Bone marrow (tissue), 2 donors: ENCODE data around the gene PAX3.

Source experiments
- DNase-seq, 2 donors: peaks; one replicate each; lab custom pipeline; 2025; lab: John Stamatoyannopoulos, UW

Gene PAX3

DNA sequence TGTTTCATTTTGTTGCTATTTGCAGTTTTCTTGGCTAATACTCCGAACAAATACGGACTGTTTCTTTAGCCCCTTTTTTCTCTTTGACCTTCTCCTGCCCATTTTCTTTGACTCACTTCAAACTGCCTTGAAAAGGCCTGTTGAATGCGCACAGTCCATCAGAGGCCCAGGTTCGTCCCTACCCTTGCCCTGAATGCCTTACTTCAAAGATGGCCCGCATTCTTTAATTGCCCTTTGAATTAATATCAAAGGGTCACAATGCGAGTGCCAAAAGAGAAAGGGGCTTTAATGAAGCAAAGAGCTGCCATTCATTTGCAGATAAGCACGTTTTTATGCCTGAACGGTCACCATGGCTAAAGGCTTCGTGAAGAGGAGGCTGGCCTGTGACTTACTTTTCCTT lies 29.7 kb downstream of the PAX3 start:
- DNase-seq = no peak

DNA sequence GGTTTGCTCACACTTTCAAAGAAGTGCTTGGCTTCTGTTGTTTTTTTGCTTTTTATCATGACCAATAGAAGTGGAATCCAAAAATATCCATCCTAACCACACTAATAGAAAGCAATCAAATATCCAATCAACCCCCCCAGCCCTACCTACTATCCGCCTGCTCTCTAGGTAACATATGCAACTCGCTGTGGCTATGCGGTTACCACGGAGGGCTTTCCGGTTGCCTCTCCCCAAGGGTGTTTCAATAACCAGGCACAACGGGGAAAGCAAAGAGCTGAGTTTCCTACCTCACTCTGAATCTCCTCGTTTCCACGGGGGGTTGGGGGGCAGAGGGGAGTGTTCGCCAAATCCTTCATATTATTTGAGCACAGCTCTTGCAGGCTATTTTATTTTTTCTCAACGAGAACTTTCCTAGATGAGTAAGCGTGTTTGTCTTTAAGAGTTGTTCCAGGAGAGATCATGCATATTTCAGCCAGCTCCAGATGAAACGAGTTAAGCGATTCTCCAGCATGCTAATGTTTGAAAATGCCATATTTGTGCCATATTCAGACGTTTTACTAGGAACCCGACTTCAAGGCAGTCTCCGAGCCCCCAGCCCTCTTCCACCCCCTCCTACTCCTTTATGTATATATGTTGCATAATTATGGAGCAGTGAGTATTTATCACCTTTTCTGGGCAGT lies 30.3 kb downstream of the PAX3 start:
- no peak for DNase-seq

DNA sequence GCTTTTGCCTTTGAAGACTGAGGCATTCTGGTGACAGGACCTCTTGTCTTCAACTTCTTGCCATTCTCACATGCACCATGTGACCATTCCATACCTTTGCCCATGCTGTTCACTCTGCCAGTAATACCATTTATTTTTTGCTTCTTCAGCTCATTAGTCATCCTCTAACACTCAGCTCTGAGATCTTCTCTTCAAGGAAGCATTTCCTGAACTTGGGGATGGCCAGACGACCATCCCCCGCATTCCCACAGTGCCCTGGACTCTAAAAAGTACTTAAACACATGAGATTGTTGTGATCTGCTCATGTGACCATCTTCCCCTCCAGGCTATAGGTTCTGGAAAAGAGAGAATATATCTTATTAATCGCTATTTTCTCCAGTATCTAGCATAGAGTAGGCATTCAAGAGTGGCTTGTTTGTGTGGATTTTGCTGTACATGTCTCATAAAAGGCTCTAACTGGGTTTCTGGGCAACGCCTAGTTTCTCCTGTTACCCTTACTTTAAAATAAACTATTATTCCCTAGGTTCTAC lies 33.9 kb downstream of the PAX3 start:
- DNase-seq = no peak

DNA sequence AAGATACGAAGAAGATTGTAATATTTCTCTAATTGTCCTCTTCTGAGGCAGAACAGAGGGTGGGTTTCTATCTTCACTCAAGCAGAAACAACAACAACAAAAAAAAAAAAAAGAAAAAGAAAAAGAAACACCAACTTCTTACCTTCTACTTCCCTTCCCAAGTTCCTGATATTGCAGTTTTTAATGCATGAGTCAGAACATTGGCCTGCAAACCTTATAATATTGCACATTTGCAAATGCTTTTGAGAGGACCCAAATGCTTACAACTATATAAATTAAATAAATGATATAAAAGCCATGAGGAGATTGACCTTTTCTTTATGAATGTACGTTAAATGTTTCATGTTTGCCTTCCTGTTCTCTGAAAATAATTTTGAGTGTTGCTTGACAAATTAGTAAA lies 37.3 kb downstream of the PAX3 start:
- DNase-seq = no peak

DNA sequence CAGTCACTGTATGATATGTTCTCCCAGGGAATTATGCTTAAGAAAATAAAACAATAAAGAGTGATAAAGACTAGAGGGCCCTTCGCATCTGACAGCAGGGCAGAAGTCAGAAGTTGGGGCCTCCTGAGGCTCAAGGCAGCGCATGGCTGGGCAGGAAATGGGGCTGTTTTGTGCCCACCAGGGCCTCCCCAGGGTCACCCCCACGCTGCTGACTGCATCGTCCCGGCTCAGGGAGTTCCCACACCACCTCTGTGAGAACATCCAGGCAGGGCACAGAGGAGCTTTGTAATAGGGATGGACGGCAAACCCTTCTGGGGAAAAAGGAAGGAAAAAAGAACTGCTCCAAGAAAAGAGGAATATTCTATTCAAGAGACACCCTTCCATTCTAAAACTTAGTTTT lies 41.2 kb downstream of the PAX3 start:
- DNase-seq = no peak

DNA sequence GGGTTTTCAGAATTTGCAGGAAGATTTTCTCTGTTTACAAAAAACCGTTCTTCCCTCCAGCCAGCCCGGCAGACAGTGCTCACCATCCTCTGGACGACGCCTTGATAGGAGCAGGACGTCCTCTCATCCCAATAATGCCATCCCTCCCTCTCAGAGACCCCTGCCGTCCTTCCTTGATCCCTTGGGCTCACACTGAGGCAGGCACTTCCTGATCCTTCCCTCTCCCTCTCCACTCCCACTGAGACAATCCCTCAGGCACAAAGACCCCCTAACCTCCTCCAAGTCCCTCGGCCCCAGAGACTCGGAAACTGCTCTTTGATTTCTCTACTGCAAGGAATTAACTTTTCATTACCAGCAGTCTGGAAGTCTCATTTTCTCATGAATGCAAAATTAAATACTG lies 42.5 kb downstream of the PAX3 start:
- no peak for DNase-seq

DNA sequence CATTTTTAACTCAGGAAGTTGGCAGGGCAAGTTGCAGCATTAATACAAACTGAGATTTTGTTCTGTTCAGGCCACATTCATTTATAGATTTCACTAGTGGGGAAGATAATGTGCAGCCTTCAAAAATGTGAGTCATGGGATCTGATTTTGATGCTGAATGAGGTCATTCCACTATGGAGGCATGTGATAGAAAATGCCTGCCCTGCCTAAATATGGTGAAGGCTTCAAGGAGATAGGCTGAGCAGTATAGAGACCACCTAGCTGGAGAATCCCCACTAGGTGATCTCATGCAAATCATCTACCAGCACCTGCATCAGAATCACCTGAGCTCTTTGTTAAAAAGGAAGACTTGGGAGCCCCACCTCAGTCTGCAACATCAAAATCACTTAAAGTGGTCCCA lies 43.7 kb downstream of the PAX3 start:
- no peak for DNase-seq

DNA sequence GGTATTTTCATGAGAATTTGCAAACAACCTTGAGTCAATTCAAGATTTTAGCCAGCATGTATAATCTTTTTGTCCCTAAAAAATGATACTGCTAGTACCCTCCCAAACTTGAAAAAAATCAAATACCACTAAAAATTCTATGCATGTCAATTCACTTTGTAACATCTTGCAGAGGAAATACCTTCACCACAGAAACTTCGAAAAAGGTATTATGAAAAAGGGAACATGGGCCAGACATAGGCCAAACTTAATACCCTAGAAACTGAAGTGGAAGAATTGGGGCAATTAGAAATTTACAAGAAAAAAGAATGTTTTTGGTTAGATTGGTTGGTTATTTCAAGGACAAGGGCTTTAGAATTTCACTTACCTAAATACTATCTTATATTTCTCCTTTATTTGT lies 48.5 kb downstream of the PAX3 start:
- no peak for DNase-seq

DNA sequence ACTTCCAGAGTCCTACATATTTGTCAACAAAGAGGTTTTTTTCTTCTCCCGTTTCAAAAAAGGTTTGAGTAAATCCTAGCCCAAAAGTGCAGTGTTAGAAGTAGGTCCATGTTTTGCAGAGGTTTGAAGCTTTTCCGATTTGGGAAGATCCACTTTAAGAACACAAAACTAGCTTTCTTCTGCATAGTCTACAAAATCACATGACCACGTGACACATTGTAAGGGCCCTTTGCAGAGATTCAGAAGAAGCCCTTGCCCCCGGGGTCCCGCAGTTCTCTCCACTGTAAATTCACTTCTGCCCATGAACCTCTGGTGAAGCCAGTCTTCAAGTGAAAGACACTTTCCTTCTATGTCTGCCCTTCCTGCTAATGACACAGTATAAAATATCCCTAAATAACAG lies 49.4 kb downstream of the PAX3 start:
- DNase-seq = no peak

DNA sequence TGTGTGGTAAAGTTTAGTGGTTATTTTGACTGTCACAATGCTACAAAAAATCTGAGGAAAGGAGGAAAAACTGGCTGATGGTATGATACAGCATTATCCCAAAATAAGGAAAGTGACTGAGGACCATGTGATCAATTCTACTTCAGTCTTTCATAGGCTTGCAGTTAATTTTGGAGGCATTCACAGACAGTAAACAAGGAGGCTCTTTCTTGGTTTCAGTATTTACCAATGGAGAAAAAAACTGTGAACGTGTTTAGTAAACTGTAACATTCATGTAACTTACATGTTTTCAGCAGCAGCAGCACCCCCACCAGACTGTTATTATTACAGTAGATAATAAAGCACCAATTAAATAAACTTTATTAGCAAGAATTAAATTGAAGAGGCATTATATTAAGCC lies 50.0 kb downstream of the PAX3 start:
- DNase-seq = no peak

DNA sequence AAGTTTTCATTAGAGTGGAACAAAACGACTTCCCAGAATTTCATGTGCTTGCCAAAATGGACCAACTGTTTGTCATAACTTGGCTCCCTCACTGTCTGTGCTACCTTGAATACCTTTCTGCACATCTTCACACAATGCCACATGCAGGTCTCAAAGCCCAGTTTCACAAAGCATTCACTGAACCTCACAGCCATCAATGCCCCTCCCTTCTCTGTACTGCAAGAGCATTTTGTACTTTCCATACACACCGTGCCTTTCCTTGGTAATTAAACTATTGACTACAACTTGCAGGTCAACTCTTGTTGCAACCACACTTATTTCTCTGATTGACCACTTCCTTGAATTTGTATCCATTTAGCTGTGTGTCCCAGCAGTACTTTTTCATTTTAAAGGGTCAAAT lies 50.5 kb downstream of the PAX3 start:
- DNase-seq = no peak

DNA sequence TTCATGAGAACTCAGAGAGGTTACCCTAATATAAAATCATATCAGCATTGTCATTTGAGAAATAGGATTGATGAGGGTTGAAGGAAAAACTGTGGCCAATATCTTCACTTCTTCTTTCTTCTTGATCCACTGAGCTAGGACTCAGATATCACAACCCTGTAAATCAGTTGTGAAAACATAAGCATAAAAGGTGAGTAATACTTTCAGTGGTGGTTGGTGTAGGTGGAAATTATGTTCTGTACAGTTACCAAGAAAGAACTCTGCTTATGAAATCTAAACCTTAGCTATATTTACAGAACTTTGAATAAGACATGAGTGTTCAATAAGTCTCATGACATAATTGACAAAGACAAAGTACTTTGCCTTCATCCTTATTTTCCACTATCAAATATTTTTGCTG lies 56.3 kb downstream of the PAX3 start:
- no peak for DNase-seq

DNA sequence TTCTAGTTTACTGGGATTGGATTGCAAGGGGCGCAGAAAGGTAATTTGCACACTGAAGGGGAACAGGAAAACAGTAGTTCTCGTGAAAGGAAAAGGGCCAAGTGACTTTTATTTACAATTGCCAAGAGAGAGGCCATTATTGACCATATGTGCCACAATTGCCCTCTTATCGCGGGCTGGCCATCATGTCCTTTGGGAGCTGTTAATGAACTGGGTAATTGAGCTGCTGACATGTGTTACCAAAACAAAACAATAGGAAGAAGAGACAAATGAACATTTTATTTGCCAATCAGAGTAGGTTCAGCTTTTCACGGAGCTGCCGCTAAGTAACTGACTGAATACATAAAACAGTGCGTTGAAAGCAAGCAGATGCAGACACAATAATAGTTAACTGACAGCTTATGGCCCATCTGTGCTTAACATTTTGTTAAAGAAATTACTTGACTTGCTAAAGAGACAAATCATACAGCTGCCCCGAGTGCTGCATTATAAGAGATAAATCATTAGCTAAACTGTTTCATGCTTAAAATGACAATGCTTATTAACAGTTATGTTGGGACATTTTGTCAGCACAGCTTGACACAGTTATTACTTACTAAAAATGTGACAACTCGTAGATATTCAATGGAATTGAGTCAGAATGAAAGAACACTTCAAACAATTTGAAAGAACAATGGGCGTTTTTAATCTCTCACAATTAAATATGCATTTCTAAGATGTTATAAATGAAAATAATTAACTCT lies 57.5 kb downstream of the PAX3 start:
- DNase-seq = no peak

DNA sequence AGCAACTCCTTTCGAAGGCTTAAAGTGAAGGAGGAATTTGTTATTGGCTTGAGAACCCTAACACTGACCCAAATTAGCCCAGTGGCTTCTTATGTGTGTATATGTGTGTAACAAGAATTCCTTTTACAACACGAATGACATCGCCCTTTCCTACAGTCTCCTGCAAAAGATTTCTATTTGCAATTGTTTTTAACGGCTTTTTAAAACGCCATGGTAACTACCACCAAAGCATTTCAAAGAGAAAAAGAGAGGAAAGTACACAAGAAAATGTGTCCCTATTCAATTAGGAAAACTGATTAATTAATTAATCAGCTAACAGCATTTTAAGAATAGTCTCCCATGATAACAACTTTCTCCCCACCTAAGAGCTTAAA lies 58.1 kb downstream of the PAX3 start:
- no peak for DNase-seq

DNA sequence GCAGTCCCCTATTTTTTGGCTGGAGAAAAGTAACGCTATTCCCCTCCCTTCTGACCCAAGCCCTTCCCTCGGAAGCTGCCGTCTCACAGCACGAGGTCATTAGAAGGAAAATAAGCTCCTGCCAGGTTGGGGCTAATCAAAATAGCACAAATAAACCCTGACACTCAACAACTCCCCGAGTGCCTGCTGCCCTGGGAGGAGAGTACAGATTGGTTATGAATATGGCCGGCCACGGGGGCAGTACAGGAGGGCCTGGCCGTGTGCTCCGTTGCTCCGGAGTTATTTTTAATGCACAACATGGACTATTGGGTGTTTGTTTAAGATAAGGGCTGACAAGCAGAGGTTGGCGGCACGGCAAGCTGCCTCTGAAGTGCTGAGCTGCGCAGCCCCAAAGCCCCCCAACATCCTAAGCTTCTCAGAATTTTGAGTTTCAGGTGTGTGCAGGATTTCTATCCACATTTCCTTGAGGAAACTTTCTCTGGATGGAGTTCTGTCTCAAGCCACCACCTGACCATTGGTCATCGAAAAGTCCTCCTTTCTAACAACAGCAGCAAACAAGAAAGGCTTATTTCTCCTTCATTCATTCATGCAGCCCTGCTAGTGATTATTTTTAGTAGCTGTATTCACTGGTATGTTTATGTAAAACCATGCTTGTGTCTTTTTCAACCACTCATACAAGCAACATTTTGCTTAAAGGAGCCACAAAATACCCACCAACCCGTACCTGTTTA lies 58.7 kb downstream of the PAX3 start:
- no peak for DNase-seq

DNA sequence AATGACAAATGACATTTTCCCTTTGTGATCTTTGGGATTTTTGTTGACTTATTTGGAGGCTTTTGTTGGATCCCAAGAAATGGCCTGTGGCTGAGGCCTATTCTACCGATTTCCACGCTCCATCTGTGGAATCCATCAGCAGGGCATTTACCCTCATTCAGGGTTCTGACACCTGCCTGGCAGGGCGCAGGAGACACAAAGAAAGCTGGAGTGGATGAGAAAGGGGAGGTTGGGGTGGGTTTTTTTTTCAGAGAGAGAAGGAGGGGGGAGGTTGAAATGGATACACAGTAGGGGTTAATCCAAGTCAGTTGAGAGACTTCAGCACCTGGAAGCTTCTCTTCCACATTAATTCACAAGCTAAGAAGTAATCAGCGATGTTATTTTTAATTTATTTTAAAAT lies 59.7 kb downstream of the PAX3 start:
- DNase-seq = no peak

DNA sequence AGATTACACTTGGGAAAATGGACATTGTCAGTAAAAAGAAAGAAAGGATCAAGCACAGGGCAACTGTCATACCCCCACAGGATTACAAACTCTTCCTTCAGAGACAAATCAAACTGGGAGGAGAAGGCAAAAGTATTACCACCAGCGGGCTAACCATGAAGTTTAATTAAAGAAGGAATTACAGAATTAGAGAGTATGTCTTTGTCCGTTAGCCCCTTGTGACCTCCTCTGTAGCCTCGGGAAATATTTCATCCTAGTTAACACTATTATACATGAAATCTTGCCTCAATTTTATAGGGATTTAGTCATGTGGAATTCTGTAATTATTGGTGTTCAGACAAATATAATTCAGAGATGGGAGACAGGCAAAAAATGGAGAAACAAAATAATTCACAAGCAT lies 60.7 kb downstream of the PAX3 start:
- no peak for DNase-seq

DNA sequence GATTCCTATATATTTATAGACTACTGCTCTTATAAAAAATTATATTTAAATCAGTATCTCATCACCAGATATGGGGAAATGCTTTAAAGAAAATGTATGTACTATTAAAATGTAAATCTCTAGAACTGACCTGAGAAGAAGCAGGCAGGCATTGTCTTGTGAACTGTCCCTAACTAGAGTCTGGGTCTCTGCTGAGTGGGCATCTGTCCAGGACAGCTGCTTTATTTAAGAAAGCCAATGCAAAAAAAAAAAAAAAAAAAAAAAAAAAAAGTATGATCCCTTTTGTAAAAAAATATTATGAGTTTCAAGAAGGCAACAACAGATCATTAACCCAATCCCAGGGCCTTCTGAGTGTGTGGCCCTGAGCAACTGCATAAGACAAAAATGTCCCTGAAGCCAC lies 66.0 kb downstream of the PAX3 start:
- DNase-seq = no peak

DNA sequence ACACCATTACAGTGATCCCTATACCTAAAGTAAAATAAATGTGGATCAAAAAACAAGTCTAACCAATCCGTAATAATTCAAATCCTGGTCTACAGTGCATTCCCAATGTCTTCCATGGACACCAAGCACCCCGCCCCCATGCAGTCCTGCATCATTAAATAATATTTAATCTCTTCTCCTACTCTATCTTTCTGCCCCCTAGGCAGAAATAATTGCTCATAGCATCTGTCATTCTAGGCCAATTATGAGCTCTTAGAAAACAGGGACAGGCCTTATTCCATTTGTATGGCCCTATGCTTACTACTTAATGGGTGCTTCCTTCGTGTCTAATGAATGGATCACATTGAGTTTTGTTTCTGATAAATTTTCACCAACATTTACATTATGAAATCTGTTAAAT lies 66.4 kb downstream of the PAX3 start:
- DNase-seq = no peak

DNA sequence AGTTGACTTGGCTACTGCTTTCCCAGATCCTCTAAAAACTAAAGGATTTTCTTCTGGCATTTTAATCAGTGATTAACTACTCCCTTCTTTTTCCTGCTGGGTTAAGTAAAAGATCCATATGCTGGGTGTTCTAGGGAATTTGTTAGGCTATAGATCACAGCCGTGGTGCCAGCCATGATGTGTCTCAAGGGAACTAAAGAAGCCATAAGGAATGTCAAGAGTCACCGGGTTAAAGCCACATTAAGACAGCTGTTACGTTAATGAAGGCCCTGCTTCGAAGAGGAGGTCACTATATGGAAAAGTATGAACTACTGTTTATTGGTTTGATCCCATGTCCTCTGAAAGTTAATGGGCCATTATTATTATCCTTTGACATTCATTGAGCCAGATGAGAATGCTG lies 70.7 kb downstream of the PAX3 start:
- DNase-seq = no peak

DNA sequence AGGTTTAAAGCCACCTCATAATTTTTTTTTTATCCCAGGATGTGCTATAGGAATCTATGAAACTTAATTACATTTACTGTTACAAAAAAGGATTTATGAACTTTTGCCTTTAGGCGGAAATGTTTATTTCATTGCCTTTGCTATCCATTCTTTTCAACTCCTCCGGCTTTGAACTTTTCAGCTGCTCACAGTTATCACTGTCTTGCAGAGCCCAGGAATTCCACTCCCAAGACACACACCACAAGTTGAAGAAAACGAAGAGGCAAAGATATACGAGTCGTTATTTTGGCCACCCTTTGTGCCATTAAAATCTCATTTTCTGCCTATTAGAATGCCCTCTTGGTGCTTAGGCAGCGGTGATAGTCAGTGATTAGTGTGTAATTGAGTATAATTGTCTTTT lies 80.0 kb downstream of the PAX3 start:
- no peak for DNase-seq

DNA sequence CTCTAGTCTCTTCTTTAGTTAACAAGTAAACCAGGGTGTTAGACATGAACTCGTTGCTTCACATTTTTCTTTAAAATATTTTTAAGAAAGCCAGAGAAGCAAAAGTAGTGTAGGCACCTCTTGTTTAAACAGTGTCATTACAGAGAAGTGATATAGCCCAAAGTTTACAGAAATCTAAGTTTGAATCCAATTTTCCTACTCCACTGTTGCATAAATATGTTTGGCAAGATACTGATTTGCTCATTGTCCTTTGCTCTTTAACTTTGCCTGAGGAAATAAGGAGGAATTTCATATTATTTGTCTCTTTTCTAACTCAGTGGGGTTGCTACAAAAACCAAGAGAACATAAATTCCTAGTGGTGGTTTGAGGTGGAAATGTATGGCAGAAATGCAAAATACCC lies 81.1 kb downstream of the PAX3 start:
- no peak for DNase-seq

DNA sequence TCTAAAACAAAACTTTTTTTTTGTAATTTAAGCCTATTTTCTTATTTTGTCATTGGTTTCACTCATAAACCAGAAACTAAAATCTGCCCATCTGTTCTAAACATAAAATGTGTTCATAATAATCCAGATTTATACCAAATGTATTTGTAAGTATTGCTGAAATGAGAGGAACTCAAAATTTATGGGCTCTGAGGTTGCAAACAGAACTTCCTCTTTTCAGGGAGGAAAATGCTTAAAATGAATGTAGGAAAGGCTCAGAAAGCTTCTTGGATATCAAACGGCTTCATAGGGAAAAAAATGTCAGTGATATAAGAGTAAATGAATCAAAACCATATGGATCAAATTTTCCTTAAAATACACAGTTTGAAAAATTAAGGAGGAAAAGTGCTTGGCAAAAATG lies 83.9 kb downstream of the PAX3 start:
- no peak for DNase-seq
